Cardiac septum (tissue), 1 donor: ENCODE measurements around the gene WSB2. TPM values are rescaled to one million over a fixed set of nuclear protein-coding genes. Genes with fewer than 3 reads are reported as not detected.
"Not testable (repeated sequence)": the region's sequence is repeated elsewhere in the genome, so short reads cannot be mapped to it uniquely, and the experiment has no call there.

Source experiments
- DNase-seq: peaks from one replicate; pipeline ENCODE4 v3.0.0-alpha.2; 2020; ENCODE audit warnings: low spot score
- intact Hi-C: fragments of 100-400 bp; cut with DNase I; formaldehyde crosslinking; loops from one replicate; pipeline ENCODE4 v1.14.0; 2022
- long read RNA-seq: library from polyadenylated mRNA; unstranded; transcript quantifications from one replicate; pipeline ENCODE4 v2.0.0, GENCODE V29; 2021
- total RNA-seq: library from RNA; stranded (reverse); fragmentation: NEBNext Ultra II Directional; extraction: Animal tissue kit (Norgen Biotek cat#: 25700); gene quantifications from one replicate; pipeline ENCODE4 v1.2.1, GENCODE V29; 2021
- donor health status: DM: no; HTN: no; CAD: no.

Gene WSB2
- total RNA-seq: 95.3 TPM
- long read RNA-seq, transcript WSB2-201 (9 exons, 2,646 nt): major isoform, 143 of 208 reads
- long read RNA-seq, transcript WSB2-203 (8 exons, 1,328 nt): minor isoform, 7 of 208 reads
- long read RNA-seq, partial matches to known transcripts: 51 of 208 reads
- long read RNA-seq, other reads (novel, unspliced or antisense): 5 of 208 reads

- intact Hi-C loops: loop anchor here (2.0 to 5.0 kb wide), 2 partner anchors 76 to 311 kb away; partner anchors contain the start of genes PEBP1 and TAOK3
- DNase-seq: peak; percentile 93
Observed at GRCh38 chr12:118061011-118061872, at the start of gene WSB2. WSB2 (minus strand) TSS chr12:118061179; CDS start chr12:118061048, 131 bp downstream.

- DNase-seq: no peak
- intact Hi-C loops: no loop called here
Observed at GRCh38 chr12:118109088-118109487, 48.1 kb upstream of the WSB2 start.

- no peak for DNase-seq
- intact Hi-C loops: no loop called here
Observed at GRCh38 chr12:118107694-118108093, 46.7 kb upstream of the WSB2 start.

DNA sequence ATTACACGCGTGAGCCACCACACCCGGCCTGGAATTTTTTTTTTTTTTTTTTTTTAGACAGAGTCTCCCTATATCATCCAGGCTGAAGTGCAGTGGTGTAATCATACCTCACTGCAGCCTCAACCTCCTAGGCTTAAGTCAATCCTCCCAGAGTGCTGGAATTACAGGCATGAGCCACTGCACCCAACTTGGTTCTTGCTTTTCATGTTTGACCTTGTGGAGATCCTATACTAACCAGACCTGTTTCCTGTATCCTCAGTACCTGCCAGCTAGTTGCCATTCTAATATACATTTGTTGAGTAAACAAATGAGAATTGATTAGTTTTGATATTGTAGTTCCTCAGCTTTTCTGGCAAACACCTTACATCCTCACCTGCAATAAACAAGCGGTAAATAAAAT is 46.0 kb upstream of the WSB2 start:
- no peak for DNase-seq
- intact Hi-C loops: no loop called here

DNA sequence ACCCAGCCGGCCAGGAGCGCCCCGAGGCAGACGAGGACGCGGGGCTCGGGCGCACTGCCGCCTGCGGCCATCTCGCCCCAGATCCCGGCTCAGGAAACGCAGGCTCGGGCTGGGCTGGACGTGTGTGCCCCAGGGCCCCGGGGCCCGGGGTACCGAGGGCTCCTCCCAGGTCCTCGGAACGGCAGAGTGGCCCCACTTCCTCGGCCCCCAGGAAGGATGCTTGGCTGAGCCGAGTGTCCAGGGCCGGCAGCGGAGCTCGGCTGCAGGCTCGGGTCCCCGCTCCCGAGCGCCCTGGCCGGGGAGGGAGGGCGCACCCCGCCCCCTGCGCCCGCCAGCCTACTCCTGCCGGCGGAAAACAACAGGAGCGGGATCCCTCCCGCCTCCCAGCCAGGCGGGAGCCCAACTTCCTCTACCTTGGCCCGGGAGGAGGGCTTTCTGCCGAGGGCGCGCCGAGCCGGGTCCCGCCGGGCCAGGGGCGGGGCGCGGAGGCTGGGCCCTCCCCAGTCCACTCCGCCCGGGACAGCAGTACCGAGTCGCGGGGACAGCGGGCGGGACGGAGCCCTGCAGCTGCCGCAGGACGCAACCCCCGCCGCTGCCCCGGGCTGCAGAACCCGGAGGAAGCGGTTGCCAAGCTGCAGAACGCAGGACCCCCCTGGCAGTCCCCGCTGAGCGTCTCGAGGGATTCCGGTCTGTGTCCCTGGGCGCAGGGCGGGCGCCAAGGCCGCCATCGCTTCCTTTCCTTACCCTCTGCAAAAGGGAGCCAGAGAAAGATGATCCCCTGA is 42.8 kb upstream of the WSB2 start, which contains the start of gene VSIG10:
VSIG10 (minus strand) TSS at position 411 of the 782 bp plus-strand sequence; CDS start at position 71, 340 bp downstream.
- peak; percentile 88 for DNase-seq
- intact Hi-C loops: loop anchor here (1.0 to 2.0 kb wide), 2 partner anchors 43 to 51 kb away; no protein-coding TSS in a partner anchor

DNA sequence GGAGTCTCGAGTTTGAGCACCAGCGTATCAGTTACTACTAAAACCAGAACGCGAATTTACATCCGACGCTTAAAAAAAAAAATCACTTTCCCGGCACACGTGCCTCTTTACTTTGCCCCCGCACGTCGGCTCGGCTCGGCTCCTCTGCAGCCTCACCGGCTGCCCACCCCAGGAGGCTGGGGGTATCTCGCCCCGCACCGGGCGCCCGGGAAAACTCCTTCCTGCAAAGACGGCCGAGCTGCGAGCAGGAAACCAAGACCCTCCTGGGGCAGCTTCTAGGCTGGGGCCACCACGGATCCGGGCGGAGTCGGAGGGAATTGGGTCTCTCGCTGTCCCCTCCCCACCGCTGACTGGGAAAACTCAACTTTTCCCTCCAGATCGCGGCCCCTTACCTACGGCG is 42.2 kb upstream of the WSB2 start:
- DNase-seq: no peak

DNA sequence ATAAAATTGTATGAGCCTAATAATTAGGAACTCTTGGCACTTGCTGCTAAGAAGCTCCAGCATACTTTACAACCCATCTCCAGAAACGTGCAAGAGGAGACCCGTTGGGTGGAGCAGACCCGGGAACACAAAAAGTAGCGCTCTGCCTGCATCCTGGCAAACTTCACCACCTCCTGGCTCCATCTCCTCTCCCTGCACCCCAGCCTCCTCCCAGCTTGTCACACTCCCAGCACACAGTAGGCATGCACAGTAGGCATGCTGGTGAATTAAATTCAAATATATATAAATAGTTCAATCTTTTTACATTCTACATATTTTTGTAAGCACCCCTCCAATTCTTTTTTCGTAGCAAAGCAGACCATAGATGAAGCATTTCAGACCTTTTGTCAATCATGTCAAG is 41.6 kb upstream of the WSB2 start:
- intact Hi-C loops: loop anchor here (1.0 to 2.0 kb wide), 2 partner anchors 42 to 50 kb away; no protein-coding TSS in a partner anchor
- DNase-seq: no peak

More for the DNA sequence above, 42.2 kb upstream of the WSB2 start:
- intact Hi-C loops: loop anchor here (1.0 to 2.0 kb wide), 2 partner anchors 43 to 50 kb away; no protein-coding TSS in a partner anchor

GRCh38 chr12:118102070-118102469 is 41.1 kb upstream of the WSB2 start:
- DNase-seq: no peak
- intact Hi-C loops: loop anchor here (2.0 kb wide), 1 partner anchor 49 kb away; no protein-coding TSS in a partner anchor

DNA sequence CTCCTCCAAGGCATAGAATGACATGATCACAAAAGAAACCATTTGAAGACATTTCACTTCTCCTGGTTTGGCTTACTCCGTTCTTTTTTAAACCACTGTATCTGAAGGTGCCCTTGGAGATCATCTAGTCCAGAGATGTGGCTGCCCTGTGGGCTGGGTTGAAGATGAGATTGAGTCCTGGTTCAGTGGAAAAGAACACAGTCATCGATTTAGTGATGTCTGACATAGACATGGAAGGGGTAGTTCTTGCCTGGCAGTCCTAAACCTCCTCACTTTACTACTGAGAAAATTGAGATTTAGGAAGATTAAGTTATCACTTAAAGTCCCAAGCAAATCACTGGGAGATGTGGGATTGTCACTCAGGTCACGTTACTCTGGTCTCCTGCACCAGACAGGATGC is 40.1 kb upstream of the WSB2 start:
- intact Hi-C loops: no loop called here
- DNase-seq: no peak

DNA sequence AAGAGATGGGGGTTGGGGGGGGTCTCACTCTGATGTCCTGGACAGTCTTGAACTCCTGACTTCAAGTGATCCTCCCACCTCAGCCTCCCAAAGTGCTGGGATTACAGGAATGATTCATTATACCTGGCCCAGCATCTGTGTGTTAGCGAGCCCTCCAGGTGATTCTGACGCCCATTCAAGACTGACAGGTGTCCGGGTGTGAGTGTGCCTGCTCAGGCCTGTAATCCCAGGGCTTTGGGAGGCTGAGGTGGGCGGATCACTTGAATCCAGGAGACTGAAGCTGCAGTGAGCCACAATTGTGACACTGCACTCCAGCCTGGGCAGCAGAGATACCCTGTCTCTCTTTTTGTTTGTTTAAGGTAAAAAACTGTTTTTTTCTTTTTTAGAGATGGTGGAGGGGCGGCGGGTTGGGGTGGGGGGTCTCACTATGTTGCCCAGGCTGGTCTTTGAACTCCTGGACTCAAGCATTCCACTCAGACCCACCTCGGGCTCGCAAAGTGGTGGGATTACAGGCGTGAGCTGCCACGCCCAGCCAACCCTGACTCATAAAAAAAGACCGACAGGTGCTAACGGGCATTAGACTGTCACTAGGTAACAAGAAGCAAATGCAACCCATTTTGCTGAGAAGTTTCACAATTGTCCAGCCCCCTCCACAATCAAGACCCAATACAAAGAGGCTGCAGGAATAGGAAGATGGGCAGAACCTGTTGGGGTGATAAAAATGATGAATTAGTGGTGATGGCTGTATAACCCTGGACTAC is 38.1 kb upstream of the WSB2 start:
- intact Hi-C loops: no loop called here

DNA sequence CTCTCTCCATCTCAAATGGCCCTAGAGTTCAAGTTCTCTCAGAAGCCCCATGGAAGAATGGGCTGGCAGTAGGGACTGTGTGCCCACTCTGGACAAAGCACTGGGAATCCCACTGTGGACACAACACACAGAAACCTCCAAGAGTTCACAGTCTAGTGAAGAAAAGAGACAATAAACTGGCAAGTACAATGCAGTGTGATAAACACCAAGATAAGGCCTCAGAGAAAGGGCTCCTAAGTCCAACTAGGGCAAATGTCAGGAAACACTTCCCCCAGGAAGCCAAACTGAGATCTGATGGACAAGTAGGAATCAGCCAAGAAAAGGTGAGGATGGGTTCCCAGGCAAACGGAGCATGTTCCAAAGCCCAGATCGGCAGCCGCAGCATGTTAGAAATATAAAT is 37.4 kb upstream of the WSB2 start:
- DNase-seq: no peak
- intact Hi-C loops: no loop called here

More for the DNA sequence above, 38.1 kb upstream of the WSB2 start:
- no peak for DNase-seq

DNA sequence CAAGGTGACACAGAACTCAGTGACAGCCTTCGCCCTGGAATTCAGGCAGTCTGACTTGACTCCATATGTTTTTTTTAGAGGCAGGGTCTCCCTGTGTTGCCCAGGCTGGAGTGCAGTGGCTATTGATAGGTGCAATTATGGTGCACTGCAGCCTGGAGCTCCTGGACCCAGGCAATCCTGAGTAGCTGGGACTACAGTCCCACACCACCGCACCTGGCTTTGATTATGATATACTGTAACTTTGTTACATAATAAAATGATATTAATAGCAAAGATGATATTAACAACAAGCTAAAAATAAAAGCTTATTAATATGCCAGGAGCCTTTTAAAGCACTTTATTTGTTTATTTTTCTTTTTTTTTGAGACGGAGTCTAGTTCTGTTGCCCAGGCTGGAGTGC is 33.1 kb upstream of the WSB2 start:
- intact Hi-C loops: no loop called here
- no peak for DNase-seq

DNA sequence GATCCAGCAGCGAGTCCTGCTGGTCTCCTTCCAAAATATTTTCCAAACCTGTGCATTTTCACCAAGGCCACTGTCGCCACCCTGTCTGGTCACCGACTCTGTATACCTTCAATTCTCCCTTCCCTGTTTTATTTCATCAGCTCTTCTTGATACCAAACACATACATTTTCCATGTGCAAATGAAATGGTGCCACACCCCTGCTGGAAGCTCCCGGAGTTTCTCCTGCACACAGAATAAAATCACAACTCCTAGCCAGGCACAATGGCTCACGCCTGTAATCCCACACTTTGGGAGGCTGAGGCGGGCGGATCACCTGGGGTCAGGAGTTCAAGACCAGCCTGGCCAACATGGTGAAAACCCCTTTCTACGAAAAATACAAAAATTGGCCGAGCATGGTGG is 28.8 kb upstream of the WSB2 start:
- intact Hi-C loops: no loop called here
- DNase-seq: no peak

GRCh38 chr12:118082161-118082560 is 21.2 kb upstream of the WSB2 start:
- intact Hi-C loops: no loop called here
- no peak for DNase-seq

GRCh38 chr12:118081521-118081920 is 20.5 kb upstream of the WSB2 start:
- intact Hi-C loops, DNase-seq: not testable (repeated sequence)

DNA sequence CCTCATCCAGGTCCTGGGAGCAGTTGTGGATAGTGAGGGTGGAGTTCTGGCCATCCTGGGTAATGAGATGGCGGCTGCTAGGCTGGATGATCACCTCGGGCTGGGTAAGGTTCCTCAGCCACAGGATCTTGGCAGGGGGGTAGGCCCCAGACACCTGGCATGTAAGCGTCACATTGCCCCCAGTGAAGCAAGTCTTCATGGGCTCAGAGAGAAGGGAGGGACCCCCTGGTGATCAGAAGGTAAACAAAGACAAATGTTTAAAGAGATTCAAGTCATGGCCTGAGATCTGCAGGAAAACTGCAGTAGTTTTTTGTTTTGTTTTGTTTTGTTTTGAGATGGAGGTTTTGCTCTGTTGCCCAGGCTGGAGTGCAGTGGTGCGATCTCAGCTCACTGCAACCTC is 12.8 kb upstream of the WSB2 start:
- intact Hi-C loops: no loop called here
- no peak for DNase-seq

DNA sequence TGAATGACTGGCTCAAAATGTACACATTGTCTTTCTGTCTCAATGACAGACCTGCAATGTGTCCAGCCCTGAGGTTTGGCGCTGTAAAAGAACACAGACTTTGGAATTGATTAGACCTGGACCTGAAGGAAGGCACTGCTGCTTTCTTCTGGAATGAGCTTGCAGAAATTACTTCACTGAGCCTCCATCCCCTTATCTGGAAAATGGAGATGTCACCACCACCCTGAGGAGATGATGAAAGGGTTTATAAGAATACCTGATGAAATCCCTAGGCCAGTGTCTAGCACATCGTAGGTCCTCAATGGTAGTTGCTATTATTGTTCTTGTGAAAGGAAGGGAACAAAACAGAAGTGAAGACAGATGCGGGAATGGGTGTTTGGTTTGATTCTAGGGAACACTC is 9.7 kb upstream of the WSB2 start:
- DNase-seq: no peak
- intact Hi-C loops: no loop called here

DNA sequence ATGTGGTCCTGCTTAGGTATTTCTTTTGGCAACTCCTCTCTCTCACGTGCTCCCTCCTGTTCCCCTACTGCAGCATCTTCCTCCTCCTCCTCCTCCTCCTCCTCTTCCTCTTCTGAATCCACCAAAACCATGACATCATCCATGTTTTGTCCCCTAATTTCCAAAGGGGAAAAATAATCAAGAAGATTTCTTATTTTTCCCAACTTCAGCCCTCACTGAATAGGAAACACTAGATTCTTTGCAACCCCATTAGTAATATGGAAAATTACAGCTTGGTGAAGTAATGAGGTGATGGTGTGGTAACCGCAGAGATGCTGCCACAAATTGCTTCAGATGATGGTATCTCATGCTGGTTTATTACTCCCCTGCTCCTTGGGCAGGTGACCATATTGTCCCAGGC is 7.5 kb upstream of the WSB2 start:
- DNase-seq: no peak
- intact Hi-C loops: no loop called here

- intact Hi-C loops: no loop called here
- no peak for DNase-seq
Observed at GRCh38 chr12:118065380-118065779, 4.4 kb upstream of the WSB2 start.
